ENCODE results near the gene PRIM1. TPM values are rescaled to one million over a fixed set of nuclear protein-coding genes. Genes with fewer than 3 reads are reported as not detected.

PRIM1 gene
- total and polyA plus RNA-seq, 2 of the 8 experiments (the other 6 are each of a cell fraction or from before 2014, with no cell fraction given) = 52.4 to 61.9 TPM

GRCh38 chr12:56775638-56776037, 23.5 kb upstream of the PRIM1 start (continued):
- no peak for TF ChIP-seq SUZ12 (IDR thresholded peaks at IDR 0.05; ENCODE audit: low read length)
- TF ChIP-seq E2F6 (IDR thresholded peaks at IDR 0.05) = no peak
- no peak for TF ChIP-seq BCL11A (IDR thresholded peaks at IDR 0.05; ENCODE audit: low read depth in 2 of 2, low read length in 2 of 2)
- no peak for TF ChIP-seq SP1 (IDR thresholded peaks at IDR 0.05; ENCODE audit: low read depth, low read length)
- TF ChIP-seq TAF1 (IDR thresholded peaks at IDR 0.05; ENCODE audit: low read depth, low read length) = no peak
